SKM-1 (cell line): ENCODE results near the gene ACTR3C.
"Not testable (repeated sequence)": the region's sequence is repeated elsewhere in the genome, so short reads cannot be mapped to it uniquely, and the experiment has no call there.

Experiments used
- DNase-seq: peaks from one replicate; lab custom pipeline; 2025; ENCODE audit not compliant: unreplicated experiment; lab: John Stamatoyannopoulos, UW

Gene ACTR3C

DNA sequence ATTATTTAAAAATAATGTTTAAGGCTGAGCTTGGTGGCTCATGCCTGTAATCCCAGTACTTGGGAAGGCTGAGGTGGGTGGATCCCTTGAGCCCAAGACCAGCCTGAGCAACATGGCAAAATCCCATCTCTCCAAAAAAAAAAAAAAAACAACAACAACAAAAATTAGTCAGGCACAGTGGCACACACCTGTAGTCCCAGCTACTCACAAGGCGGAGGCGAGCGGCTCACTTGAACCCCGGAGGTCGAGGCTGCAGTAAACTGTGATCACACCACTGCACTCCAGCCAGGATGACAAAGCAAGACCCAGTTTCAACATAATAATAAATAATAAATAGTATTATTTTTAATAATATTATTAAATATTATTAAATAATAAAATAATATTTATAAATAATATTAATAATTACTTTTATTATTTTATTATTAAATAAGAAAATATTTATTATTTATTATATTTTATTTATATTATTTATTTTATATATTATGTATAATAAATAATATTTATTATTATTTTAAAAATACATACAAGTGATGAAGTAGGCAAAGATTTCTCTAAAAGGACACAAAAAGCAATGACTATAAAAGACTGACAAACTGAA is 8.6 kb downstream of the ACTR3C start:
- no peak for DNase-seq

DNA sequence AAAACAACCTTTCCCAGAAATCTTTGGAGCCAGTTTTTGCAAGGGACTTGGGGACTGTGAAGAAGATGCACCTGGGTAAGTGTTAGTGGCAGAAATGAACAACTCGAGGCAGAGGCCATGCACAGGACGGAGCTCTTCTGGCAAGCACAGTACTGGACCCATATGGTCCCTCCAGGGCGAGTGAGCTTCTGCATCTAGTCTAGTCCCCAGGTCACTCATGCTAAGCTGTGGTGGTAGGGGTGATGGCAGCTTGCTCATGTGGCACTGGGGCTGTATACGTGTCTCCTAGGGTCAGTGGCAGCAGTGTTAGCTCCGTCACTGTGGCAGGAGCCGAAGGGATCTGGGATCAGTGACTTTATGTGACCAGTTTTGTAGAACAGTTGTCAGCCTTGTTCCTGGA is 9.5 kb downstream of the ACTR3C start:
- DNase-seq = no peak

DNA sequence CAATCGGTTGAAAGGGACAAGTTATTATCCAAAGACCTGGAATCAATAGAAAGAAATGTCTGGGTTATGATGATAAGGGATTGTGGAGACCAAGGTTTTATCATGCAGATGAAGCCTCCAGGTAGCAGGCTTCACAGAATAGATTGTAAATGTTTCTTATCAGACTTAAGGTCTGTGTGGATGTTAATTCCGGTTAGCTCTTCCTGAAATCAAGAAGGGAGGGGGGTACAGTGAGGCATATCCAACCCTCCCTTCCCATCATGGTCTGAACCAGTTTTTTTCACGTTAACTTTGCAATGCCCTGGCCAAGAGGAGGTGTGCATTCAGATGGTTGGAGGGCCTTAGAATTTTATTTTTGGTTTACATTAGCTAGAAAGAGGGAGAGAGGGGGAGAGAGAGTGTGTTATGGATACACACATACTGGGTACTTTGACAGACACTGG is 10.0 kb downstream of the ACTR3C start:
- no peak for DNase-seq

DNA sequence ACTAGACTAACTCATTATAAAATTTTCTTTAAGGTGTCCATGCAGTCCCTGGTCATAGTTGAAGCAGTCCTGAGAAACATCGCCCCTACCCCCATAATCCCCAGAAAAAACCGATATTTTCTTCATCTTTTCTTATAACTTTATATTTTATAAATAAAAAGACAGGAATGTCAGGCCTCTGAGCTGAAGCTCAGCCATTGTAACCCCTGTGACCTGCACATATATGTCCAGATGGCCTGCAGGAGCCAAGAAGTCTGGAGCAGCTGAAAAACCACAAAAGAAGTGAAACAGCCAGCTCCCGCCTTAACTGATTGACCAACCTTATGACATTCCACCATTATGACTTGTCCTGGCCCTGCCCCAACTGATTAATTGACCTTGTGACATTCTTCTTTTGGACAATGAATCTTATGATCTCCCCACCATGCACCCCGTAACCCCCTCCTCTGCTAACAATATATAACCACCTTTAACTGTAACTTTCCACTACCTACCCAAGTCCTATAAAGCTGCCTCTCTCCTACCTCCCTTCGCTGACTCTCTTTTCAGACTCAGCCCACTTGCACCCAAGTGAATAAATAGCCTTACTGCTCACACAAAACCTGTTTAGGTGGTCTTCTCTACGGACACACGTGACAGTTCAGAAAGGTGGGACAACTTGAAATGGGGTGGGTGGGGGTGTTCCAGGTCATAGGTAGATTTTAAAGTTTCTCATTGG is 10.5 kb downstream of the ACTR3C start:
- DNase-seq = not testable (repeated sequence)

DNA sequence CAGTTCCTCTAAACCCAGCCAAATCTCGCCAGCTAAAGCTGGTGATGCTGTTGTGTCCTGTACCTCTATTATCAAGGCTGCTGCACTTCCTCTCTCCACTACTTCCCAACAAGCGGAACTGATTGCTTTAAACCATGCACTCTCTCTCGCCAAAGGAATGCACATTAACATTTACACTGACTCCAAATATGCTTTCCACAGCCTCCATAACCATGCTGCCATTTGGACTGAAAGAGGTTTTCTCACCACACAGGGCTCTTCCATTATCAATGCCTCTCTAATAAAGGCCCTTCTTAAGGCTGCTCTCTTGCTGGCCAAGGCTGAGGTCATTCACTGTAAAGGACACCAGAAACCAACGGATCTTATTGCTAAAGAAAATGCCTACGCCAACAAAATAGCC is 11.6 kb downstream of the ACTR3C start:
- DNase-seq = no peak

DNA sequence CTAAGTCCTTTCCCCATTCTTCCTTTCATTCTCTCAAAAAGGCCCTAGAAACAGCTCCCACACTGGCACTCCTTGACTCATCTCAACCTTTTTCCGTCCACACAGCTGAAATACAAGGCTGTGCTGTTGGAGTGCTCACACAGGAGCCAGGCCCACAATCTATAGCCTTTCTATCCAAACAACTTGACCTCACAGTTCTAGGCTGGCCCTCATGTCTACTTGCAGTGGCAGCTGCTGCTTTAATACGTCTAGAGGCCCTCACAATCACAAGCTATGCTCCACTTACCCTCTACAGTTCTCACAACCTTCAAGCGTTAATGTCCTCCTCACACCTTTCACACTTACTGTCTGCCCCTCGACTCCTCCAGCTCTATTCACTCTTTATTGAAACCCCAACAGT is 12.2 kb downstream of the ACTR3C start:
- no peak for DNase-seq

DNA sequence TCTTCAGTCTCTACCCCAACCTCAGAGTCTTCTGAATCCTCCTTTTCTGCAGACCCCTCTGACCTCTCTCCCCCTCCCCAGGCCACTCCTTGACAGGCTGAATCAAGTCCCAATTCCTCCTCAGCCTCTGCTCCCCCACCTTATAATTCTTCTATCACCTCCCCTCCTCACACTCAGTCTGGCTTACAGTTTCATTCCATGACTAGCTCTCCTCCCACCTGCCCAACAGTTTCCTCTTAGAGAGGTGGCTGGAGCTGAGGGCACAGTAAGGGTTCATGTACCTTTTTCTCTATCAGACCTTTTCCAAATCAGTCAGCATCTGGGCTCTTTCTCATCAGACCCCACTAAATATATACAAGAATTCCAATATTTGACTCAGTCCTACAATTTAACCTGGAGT is 14.8 kb downstream of the ACTR3C start:
- no peak for DNase-seq

DNA sequence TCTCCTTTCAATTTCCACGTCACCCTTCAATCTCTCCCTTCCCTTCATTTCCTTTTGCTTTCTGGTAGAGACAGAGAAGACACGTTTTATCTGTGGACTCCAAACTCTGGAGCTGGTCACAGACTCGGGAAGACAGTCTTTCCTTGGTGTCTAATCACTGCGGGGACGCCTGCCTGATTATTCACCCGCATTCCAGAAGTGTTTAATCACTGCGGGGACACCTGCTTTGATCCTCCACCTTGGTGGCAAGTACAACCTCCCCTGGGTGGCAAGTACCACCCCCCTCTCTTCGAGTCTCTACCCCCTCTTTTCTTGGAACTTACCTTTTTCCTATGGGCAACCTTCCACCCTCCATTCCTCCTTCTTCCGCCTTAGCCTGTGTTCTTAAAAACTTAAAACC is 15.4 kb downstream of the ACTR3C start:
- no peak for DNase-seq

DNA sequence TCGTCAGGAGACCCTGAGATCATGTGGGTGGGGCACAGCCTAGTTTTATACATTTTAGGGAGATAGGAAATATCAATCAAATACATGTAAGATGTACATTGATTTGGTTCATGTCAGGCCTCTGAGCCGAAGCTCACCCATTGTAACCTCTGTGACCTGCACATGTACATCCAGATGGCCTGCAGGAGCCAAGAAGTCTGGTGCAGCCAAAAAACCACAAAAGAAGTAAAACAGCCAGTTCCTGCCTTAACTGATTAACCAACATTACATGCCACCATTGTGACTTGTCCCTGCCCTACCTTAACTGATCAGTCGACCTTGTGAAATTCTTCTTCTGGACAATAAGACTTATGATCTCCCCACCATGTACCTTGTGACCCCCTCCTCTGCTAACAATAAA is 16.2 kb downstream of the ACTR3C start:
- no peak for DNase-seq

DNA sequence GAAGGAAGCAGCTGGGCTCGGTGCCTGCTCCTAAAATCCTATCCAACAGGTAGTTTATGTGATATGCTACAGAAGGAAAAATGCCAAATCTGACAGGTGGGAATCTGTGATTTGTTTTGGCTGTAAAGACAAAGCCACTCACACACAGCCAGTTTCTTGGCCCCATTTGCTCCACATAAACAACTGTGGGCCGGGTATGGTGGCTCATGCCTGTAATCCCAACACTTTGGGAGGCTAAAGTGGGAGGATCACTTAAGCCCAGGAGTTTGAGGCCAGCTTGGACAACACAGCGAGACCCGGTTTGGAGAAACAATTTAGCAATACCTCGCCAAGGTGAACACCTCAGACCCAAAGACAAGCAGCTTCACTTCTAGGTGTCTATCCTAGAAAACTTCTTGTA is 17.0 kb downstream of the ACTR3C start:
- not testable (repeated sequence) for DNase-seq

DNA sequence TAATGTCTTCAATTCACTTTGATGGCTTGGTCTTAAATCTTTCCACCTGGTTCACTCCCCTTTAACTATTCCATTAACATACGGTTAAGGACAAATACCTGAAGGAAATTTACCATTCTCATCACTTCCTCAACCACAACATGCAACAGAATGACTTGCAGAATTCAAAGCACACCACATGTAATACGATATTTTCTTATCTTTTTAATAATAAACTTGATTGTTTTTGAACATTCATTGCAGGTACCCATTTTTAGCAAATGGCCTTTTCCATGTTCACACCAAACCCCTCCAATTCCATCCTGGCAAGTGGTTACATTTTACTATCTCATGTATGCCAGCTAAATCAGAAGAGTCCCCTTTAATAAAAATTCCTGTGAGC is 17.5 kb downstream of the ACTR3C start:
- not testable (repeated sequence) for DNase-seq

DNA sequence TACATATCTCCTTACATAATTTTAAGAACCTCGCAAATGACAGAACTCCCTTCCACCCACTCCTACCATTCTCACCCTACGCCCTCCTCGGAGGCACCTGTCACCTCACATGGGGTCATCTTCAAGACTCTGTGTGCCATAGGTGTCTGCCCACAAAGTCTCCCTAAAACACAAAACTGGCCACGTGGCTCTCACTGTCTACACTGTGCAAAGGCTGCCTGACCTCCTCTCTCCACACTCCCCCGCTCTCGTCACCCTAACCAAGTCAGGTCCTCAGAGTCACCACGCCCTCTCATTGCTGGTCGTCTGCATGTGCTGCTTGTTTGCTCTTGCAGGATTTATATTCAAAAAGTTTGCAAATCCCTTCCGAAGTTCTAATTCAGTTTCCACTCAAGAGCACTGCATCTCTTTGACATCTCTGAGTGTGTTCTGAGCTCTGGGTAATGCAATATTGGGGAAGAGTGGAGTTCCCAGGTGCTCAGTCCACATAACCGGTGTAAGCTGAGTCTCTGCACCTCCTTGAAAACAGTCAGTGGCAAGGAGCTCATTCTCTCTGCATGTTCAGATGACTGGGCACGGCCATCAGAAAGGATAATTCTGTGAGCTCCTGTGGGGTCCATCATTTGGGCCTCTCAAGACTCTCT is 18.0 kb downstream of the ACTR3C start:
- not testable (repeated sequence) for DNase-seq

DNA sequence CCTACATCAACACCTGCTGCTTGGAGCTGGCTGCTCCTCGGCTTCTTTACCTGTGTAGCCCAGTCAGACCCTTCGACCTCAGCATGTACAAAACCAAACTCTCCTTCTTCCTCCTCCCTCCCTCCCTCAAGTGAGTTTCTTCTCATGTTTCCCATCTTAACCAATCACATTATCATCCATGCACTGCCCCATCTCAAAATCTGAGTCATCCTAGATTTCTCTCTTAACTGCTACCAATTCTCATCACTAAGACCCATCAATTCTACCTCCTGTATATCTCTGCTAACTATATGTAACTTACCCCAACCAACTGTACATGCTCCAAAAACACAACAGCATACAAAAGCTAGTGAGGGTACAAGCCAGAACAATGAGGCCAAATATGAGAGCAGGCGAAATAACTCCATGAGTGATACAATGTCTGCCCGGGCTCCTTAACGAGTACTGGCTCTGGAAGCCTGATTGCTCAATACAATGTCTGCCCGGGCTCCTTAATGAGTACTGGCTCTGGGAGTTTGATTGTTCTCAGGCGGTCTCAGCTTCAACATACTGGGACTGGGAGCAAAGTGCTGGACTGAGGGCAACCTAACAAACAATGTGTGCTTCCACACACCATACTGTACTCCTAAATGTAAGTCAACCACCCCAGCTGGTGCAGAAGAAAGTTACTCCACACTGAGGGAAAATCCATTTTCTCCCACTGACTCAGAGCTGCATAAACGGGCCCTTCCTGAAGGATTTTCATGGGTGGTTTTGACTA is 18.7 kb downstream of the ACTR3C start:
- DNase-seq = not testable (repeated sequence)

DNA sequence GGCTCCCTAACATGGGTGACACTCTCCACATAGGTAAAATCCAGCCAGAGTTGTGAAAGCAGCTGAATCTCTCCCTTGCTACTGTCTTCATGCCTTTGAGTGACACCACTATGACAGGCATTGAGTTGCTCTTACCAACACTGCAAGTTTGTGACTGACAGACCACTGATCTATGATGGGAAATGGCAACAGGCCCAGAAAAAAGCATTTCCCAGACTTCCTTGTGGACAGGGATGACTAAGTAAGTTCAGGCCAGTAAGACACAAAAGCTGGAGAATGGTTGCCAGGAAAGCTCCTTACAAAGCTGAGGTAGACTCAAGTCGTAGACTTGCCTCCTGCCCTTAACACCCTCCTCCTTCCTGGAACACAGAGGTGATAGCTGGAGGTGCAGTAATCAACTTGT is 20.4 kb downstream of the ACTR3C start:
- not testable (repeated sequence) for DNase-seq

DNA sequence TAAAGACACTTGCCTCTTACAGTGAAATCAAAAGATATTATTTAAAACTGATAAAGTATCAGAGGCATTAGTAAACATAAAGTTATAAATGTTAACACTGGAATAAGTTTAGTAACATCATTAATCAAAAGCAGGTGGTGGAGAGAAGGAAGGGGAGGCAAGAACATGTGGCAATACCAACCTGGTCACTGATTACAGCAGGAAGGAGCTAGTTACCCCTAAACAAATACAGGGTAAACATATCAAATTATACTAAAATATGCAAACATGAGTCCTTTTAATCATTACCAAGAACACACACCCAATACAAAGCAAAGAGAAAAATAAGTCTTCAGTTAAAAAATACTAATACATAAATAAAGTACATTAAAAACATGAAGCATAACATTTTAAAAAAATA is 25.4 kb downstream of the ACTR3C start:
- not testable (repeated sequence) for DNase-seq

DNA sequence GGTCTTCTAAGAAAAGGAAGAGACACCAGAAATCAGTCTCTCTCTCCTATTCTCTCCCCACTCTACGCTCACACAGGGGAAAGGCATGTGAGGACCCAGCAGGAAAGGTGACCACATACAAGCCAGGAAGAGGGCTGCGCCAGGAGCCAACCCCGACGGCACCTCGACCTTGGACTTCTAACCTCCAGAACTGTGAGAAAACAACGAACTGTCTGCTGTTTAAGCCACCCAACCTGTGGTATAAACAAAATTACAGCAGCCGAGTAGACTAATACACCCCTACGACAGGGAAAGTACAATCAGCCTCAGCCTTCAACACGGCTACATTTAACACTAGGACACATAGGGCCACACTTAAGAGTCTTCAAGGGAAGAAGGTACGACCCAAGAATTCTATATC is 26.5 kb downstream of the ACTR3C start:
- DNase-seq = not testable (repeated sequence)

DNA sequence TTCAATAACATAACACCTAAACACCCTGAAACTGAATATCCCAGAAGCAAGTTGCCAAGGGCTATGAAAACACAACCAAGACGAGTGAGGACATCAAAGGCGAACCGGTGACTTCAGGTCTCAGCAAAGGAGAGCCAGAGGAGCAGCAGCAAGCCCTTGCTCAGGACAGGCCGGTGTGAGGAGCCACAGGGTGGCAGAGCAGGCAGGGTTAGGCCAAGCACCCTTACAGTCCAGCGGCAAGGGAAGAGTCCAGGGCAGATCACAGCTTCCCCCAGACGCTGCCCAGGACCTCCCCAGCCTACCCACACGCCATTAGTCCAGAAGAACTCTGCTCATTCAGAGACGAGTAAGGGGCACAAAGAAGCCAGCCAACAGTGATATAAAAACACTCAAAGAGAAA is 27.7 kb downstream of the ACTR3C start:
- DNase-seq = not testable (repeated sequence)

DNA sequence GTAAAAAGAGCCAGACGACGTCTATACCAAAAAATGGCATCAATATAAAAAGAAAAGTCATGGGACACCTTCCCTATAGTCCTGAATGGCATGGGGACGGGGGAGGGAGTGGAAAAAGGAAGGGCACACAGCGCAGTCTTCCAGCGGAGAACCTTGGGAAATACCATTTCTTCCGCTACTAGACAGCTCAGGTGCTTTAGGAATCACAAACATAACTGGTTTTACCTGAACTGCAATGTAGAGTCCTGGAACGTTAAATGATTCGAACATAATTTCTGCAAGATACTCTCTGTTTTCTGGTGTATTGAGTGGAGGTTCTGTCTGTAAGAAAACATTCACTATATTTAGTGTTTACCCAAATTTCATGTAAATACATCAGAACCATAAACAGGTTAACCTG is 28.3 kb downstream of the ACTR3C start:
- not testable (repeated sequence) for DNase-seq

DNA sequence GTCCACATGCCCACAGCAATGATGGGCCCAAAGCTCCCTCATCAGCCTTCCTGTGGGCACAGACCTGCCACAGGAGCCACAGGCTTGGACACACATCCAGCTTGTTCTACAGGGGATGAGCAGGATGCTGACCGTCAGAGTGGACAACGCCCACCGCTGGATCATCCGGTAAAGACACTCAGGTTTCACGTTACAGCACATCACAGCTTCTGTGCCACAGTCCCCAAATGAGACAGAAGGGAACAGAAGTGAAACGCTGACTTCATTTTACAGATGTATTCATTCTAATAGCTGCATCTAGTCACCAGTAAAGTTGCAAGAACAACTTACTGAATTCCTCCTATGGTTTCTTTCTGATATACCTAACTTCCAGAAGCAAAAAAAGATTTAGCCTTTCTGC is 33.0 kb downstream of the ACTR3C start:
- DNase-seq = not testable (repeated sequence)

DNA sequence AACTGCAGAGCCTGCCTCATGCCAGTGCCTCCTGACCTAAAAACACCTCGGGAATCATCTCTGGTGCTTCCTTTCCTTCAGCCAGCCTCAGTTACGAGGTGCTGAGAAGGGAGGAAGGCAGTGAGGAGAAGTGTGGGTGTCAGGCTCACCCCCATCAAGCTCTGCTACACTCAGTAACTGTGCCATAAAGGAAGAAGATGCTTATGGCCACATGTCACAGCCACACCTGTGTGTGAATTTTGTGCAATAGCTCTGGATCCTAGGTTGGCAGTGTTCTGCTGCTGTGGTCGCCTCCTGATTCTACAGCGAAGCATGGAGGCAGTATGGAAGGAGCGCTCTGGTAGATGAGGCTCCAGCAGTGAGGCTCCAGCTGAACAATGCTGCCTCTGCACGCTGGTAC is 34.5 kb downstream of the ACTR3C start:
- not testable (repeated sequence) for DNase-seq

DNA sequence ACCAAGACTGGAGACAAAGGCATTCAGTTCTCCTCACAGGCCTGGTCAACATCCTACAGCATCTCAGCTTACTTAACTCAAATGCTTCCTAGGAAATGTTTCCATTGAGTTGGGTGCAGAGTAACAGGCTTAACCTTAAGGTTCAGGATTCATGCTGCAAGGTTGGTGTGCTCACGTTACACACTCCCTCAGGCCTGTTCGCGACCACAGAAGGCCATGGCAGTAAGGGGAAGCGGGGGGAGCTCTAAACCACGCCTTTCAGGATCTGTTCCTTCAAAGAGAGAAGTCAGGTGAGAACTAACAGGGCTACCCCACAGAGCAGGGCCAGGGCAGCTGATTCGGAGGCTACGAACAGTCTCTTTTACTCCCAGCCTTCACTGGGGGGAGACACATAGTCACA is 35.5 kb downstream of the ACTR3C start:
- DNase-seq = not testable (repeated sequence)
